Caco-2 (cell line): Measurements from ENCODE around the gene AKAP6. TPM values are rescaled to one million over a fixed set of nuclear protein-coding genes. Genes with fewer than 3 reads are reported as not detected.

Source experiments
- BruUV-seq: library from RNA; stranded (reverse); fragments of 400-500 nt; replicated peaks from 2 replicates; lab custom pipeline; 2021; lab: Mats Ljungman, UMichigan
- CTCF ChIA-PET: fragments of 300-600 bp; sonication (Branson Sonifier 250); formaldehyde crosslinking; loops from one replicate; lab custom pipeline; 2022; ENCODE audit warnings: antibody characterized with exemption; lab: Charles Lee
- POLR2A ChIA-PET: fragments of 300-600 bp; sonication (Branson Sonifier 250); formaldehyde crosslinking; loops from one replicate; lab custom pipeline; 2022; ENCODE audit warnings: antibody characterized with exemption; lab: Charles Lee
- DNase-seq, 2 experiments: peaks; one replicate each; pipeline versions ENCODE4 v3.0.0 to v3.0.0-alpha.2; 2020 to 2022
- H3K27me3 ChIP-seq: replicated peaks from 2 replicates; pipeline ENCODE4 v1.6.0; 2011; ENCODE audit warnings: low read length; ENCODE audit not compliant: control insufficient read depth, insufficient read depth
- H3K36me3 ChIP-seq: 2 replicates; pipeline ENCODE4 v1.5.1; 2011; ENCODE audit warnings: low read length; ENCODE audit not compliant: control insufficient read depth, insufficient read depth
- H3K4me1 ChIP-seq: fragments of 250-450 bp; sonication (Bioruptor Pico); 2 replicates; pipeline ENCODE4 v1.5.1; 2020; ENCODE audit warnings: mild to moderate bottlenecking
- H3K4me3 ChIP-seq: 2 replicates; pipeline ENCODE4 v1.5.1; 2011; ENCODE audit warnings: low read depth, mild to moderate bottlenecking, control low read depth, low read length
- H3K9me3 ChIP-seq: fragments of 250-450 bp; sonication (Bioruptor Pico); 2 replicates; pipeline ENCODE4 v1.5.1; 2020; ENCODE audit warnings: mild to moderate bottlenecking, moderate library complexity
- H3K27ac Mint-ChIP-seq: one replicate; pipeline ENCODE4 v1.8.0; 2022; ENCODE audit warnings: mixed read lengths; ENCODE audit not compliant: unreplicated experiment
- H3K27me3 Mint-ChIP-seq: one replicate; pipeline ENCODE4 v1.8.0; 2022; ENCODE audit warnings: mixed read lengths; ENCODE audit not compliant: insufficient read depth, unreplicated experiment
- H3K36me3 Mint-ChIP-seq: one replicate; pipeline ENCODE4 v1.8.0; 2022; ENCODE audit warnings: mild to moderate bottlenecking, mixed read lengths; ENCODE audit not compliant: insufficient read depth, unreplicated experiment
- H3K4me1 Mint-ChIP-seq: one replicate; pipeline ENCODE4 v1.8.0; 2022; ENCODE audit warnings: low read depth, mixed read lengths; ENCODE audit not compliant: unreplicated experiment
- H3K4me3 Mint-ChIP-seq: one replicate; pipeline ENCODE4 v1.8.0; 2022; ENCODE audit warnings: mild to moderate bottlenecking, moderate library complexity, mixed read lengths; ENCODE audit not compliant: unreplicated experiment
- H3K9me3 Mint-ChIP-seq: one replicate; pipeline ENCODE4 v1.8.0; 2022; ENCODE audit warnings: mixed read lengths; ENCODE audit not compliant: unreplicated experiment
- intact Hi-C: fragments of 100-400 bp; cut with micrococcal nuclease; formaldehyde crosslinking; loops from one replicate; pipeline ENCODE4 v1.10.0; 2022; ENCODE audit not compliant: unreplicated experiment
- total RNA-seq: library from RNA; stranded (reverse); gene quantifications from 2 replicates; pipeline ENCODE4 v1.2.3, GENCODE V29; 2022
- TF ChIP-seq, protein P1 (sequence below), 2 experiments: fragments of 200-600 bp in 1 of 2; IDR thresholded peaks; 1 replicate in 1 of 2; 2 replicates in 1 of 2; pipeline versions ENCODE4 v1.5.1 to v1.8.0; 2011 to 2022; ENCODE audit warnings: antibody characterized with exemption in 1 of 2, control low read depth in 1 of 2, inconsistent platforms in 1 of 2, low read depth in 1 of 2, low read length in 1 of 2, mild to moderate bottlenecking in 1 of 2, moderate library complexity in 1 of 2; ENCODE audit not compliant: insufficient read depth in 1 of 2, severe bottlenecking in 1 of 2, unreplicated experiment in 1 of 2

Gene AKAP6
- total RNA-seq, 1 experiment from 2014 or later = 3.0 TPM

DNA sequence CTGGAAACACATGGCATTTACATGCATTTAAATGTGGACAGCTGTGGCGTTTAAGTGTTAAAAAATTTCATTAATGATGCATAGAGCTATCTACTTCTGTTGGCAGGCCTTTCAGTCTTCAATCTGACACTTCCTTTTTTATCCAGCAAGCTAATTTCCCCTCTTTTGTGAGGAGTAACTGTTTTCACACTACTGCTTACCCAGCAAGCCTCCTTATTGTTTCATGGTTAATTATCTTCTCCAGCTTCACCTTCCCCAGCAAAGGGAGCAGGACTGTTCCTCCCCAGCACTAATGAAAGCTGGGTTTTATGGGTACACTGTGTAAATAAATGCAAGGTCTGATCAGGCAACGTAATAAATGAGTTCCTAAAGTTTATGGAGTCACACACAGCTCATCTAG lies 480.2 kb downstream of the AKAP6 start:
- Mint-ChIP-seq H3K4me1 (no peaks in the 10 kb centered on the region), H3K27me3 (peaks cover 7% of the 10 kb centered on the region), H3K4me3 (no peak overlapping the region), H3K36me3 (no peaks in the 10 kb centered on the region), H3K9me3 (peaks cover 7% of the 10 kb centered on the region), H3K27ac (no peak overlapping the region)
- Histone ChIP-seq H3K4me1 (no peaks in the 10 kb centered on the region), H3K4me3 (no peak overlapping the region), H3K9me3 (no peaks in the 10 kb centered on the region; the same call in 1 of the 2 replicates), H3K36me3 (no peaks in the 10 kb centered on the region), H3K27me3 (no peaks in the 10 kb centered on the region; the same call in 1 of the 2 replicates)
- intact Hi-C loops = no loop called here
- TF ChIP-seq, protein P1, sequence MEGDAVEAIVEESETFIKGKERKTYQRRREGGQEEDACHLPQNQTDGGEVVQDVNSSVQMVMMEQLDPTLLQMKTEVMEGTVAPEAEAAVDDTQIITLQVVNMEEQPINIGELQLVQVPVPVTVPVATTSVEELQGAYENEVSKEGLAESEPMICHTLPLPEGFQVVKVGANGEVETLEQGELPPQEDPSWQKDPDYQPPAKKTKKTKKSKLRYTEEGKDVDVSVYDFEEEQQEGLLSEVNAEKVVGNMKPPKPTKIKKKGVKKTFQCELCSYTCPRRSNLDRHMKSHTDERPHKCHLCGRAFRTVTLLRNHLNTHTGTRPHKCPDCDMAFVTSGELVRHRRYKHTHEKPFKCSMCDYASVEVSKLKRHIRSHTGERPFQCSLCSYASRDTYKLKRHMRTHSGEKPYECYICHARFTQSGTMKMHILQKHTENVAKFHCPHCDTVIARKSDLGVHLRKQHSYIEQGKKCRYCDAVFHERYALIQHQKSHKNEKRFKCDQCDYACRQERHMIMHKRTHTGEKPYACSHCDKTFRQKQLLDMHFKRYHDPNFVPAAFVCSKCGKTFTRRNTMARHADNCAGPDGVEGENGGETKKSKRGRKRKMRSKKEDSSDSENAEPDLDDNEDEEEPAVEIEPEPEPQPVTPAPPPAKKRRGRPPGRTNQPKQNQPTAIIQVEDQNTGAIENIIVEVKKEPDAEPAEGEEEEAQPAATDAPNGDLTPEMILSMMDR (IDR thresholded peaks at IDR 0.05; ENCODE audit: insufficient read depth in 1 of 2, low read depth in 1 of 2, low read length in 1 of 2, severe bottlenecking in 1 of 2, unreplicated experiment in 1 of 2) = no peak
- ChIA-PET POLR2A (no interaction called here), CTCF (no interaction called here)
- DNase-seq = no peak
- no TSS peak for BruUV-seq

DNA sequence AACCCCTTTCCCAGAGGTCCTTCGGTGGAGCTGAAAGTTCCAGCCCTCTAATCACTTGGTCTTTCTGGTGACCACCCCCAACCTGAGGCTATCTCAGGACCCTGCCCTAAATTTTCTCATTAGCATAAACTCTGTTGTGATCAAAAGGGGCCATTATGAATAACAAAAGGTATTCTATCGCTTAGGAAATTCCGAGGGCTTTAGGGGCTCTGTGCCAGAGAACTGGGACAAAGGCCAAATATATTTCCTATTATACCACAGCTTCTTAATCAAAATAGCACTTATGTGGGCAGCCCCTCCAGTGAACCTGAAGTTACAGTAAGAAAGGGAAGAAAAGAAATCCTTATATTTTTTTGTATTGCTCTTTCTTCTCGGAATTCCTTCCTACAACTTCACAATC lies 484.3 kb downstream of the AKAP6 start:
- Mint-ChIP-seq H3K4me1 (no peaks in the 10 kb centered on the region), H3K4me3 (no peak overlapping the region), H3K27ac (no peak overlapping the region), H3K27me3 (peaks cover 9% of the 10 kb centered on the region), H3K36me3 (no peaks in the 10 kb centered on the region), H3K9me3 (no peaks in the 10 kb centered on the region)
- CTCF ChIA-PET = interaction anchor here (0.6 kb wide), 1 partner anchor 383 kb away, joined by 6 read pairs; no protein-coding TSS in a partner anchor
- intact Hi-C loops = no loop called here
- BruUV-seq = no TSS peak
- H3K4me1 ChIP-seq = no peaks in the 10 kb centered on the region
- TF ChIP-seq, protein P1 (IDR thresholded peaks at IDR 0.05; ENCODE audit: insufficient read depth in 1 of 2, low read depth in 1 of 2, low read length in 1 of 2, severe bottlenecking in 1 of 2, unreplicated experiment in 1 of 2) = no peak
- no peak for DNase-seq
- H3K27me3 ChIP-seq = no peaks in the 10 kb centered on the region
- no peaks in the 10 kb centered on the region for H3K36me3 ChIP-seq
- no peak overlapping the region for H3K4me3 ChIP-seq
- POLR2A ChIA-PET = no interaction called here
- no peaks in the 10 kb centered on the region for H3K9me3 ChIP-seq

DNA sequence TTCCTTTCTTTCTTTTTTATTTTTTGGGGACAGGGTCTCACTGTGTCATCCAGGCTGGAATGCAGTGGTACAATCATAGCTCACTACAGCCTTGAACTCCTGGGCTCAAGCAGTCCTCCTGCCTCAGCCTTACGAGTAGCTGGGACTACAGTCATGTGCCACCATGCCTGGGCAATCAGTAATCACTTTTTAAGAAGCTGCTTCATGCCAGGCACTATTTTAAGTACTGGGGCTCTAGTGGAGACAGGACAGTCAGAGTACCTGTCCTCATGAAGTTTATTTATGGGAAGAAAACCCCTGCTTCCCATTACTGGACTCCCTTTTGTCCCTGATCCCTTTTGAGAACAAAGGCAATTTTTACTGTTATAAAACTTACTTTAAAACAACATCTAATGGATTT lies 485.6 kb downstream of the AKAP6 start:
- no peaks in the 10 kb centered on the region for H3K4me1 Mint-ChIP-seq
- POLR2A ChIA-PET = no interaction called here

More for the DNA sequence above, 485.6 kb downstream of the AKAP6 start:
- no peaks in the 10 kb centered on the region for H3K36me3 Mint-ChIP-seq
- no peak overlapping the region for H3K27ac Mint-ChIP-seq
- peaks cover 2% of the 10 kb centered on the region for H3K27me3 Mint-ChIP-seq
- Histone ChIP-seq H3K4me1 (no peaks in the 10 kb centered on the region), H3K27me3 (no peaks in the 10 kb centered on the region), H3K9me3 (no peaks in the 10 kb centered on the region), H3K36me3 (no peaks in the 10 kb centered on the region), H3K4me3 (no peak overlapping the region)
- CTCF ChIA-PET = no interaction called here
- no peak overlapping the region for H3K4me3 Mint-ChIP-seq
- TF ChIP-seq, protein P1 (IDR thresholded peaks at IDR 0.05; ENCODE audit: insufficient read depth in 1 of 2, low read depth in 1 of 2, low read length in 1 of 2, severe bottlenecking in 1 of 2, unreplicated experiment in 1 of 2) = no peak
- intact Hi-C loops = no loop called here
- BruUV-seq = no TSS peak
- H3K9me3 Mint-ChIP-seq = no peaks in the 10 kb centered on the region
- DNase-seq = no peak
